GM19455 (cell line): ENCODE measurements around the gene PATE4.

Experiments
- ATAC-seq: cut with Tn5 transposase; IDR thresholded peaks from one replicate; pipeline ENCODE4 v1.9.1; 2021; ENCODE audit not compliant: unreplicated experiment

PATE4 gene

GRCh38 chr11:125887373-125888324 is 54.5 kb downstream of the PATE4 start, which contains the start of gene HYLS1:
TSS of gene HYLS1 (plus strand) at chr11:125887668. CDS start at chr11:125899369, 11,701 bp downstream.
- peak; percentile 86 for ATAC-seq
